Measurements from ENCODE around the gene KCNJ1. TPM values are rescaled to one million over a fixed set of nuclear protein-coding genes. Genes with fewer than 3 reads are reported as not detected.

KCNJ1 gene
- total RNA-seq, 1 donor from 2014 or later: 0.41 TPM

DNA sequence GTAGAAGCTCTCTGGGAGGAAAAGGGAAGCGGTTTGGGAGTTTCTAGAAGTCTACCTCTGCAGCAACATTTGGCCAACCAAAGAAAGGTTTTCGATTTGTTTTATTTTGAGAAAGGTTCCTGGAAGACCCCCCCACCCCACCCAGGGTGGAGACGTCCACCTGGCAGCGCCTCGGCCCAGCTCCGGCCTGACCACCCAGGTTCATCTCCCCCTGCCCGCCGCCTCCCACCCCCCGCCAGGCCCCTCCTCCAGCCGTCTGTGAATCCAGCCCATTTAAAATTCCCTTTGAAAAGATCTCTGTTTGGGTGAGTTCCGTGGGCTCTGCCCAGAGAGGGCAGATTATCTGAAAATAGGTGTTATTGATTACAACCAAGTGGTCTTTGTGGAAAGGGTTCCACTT lies 43.3 kb downstream of the KCNJ1 start:
- H3K9me3 ChIP-seq (ENCODE audit: low read depth): no peaks in the 10 kb centered on the region
- H3K9ac ChIP-seq: no peak overlapping the region
- no peaks in the 10 kb centered on the region for H3K36me3 Mint-ChIP-seq
- peaks cover 9% of the 10 kb centered on the region for H3K4me1 ChIP-seq
- peak overlapping the region; percentile 17 for H3K4me2 ChIP-seq
- DNase-seq (ENCODE audit: low spot score): no peak
- no peaks in the 10 kb centered on the region for H3K27me3 ChIP-seq
- no peak overlapping the region for H3K4me3 Mint-ChIP-seq
- peak overlapping the region; percentile 31 for H2AFZ ChIP-seq (replicated peaks)
- TF ChIP-seq, protein P1, sequence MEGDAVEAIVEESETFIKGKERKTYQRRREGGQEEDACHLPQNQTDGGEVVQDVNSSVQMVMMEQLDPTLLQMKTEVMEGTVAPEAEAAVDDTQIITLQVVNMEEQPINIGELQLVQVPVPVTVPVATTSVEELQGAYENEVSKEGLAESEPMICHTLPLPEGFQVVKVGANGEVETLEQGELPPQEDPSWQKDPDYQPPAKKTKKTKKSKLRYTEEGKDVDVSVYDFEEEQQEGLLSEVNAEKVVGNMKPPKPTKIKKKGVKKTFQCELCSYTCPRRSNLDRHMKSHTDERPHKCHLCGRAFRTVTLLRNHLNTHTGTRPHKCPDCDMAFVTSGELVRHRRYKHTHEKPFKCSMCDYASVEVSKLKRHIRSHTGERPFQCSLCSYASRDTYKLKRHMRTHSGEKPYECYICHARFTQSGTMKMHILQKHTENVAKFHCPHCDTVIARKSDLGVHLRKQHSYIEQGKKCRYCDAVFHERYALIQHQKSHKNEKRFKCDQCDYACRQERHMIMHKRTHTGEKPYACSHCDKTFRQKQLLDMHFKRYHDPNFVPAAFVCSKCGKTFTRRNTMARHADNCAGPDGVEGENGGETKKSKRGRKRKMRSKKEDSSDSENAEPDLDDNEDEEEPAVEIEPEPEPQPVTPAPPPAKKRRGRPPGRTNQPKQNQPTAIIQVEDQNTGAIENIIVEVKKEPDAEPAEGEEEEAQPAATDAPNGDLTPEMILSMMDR (IDR thresholded peaks at IDR 0.05): no peak
- TF ChIP-seq EZH2phosphoT487 (IDR thresholded peaks at IDR 0.05) (no peak), EZH2 (IDR thresholded peaks at IDR 0.05) (no peak)
- H3K36me3 ChIP-seq: no peaks in the 10 kb centered on the region
- H3K4me3 ChIP-seq: no peak overlapping the region
- H3K27ac ChIP-seq: no peak overlapping the region
- H3K79me2 ChIP-seq (ENCODE audit: low read depth): no peaks in the 10 kb centered on the region
- H3F3A ChIP-seq (ENCODE audit: low read depth): no peaks in the 10 kb centered on the region
- peak overlapping the region; percentile 54 for H3K27ac Mint-ChIP-seq
- peaks cover 11% of the 10 kb centered on the region for H3K4me1 Mint-ChIP-seq
- peaks cover 17% of the 10 kb centered on the region for H3K27me3 Mint-ChIP-seq (ENCODE audit: insufficient read depth, low read depth)
- peaks cover 7% of the 10 kb centered on the region for H3K9me3 Mint-ChIP-seq
- H4K20me1 ChIP-seq (ENCODE audit: low read depth): no peaks in the 10 kb centered on the region

DNA sequence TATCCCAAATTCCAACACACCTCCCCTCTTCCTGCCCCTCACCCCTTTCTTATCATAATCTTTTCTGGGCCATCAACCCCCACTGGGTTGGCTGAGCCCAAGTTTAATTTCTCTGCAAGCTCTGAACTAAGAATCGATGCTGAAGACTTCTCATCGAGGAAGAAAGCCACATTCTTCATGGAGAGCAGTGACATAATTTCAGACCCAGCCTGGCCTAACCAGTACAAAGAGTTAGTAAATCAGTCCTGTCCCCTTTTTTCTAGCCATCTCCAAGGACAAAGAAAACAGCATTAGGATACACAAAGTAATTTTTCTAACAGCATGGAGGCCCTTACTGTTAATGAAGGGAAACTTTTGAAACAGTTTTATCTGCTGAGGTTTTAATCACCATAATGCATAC lies 45.0 kb downstream of the KCNJ1 start:
- H3K27ac ChIP-seq: no peak overlapping the region
- no peaks in the 10 kb centered on the region for H3K9me3 ChIP-seq (ENCODE audit: low read depth)
- no peaks in the 10 kb centered on the region for H3F3A ChIP-seq (ENCODE audit: low read depth)
- Mint-ChIP-seq H3K4me3 (no peak overlapping the region), H3K36me3 (no peaks in the 10 kb centered on the region), H3K9me3 (peaks cover 5% of the 10 kb centered on the region), H3K27me3 (ENCODE audit: insufficient read depth, low read depth) (peaks cover 17% of the 10 kb centered on the region), H3K4me1 (peaks cover 11% of the 10 kb centered on the region), H3K27ac (no peak overlapping the region)
- H2AFZ ChIP-seq (replicated peaks): no peak overlapping the region
- no peaks in the 10 kb centered on the region for H3K79me2 ChIP-seq (ENCODE audit: low read depth)
- no peak overlapping the region for H3K4me3 ChIP-seq
- no peaks in the 10 kb centered on the region for H3K27me3 ChIP-seq
- peaks cover 9% of the 10 kb centered on the region for H3K4me1 ChIP-seq
- H3K36me3 ChIP-seq: no peaks in the 10 kb centered on the region
- TF ChIP-seq EZH2phosphoT487 (IDR thresholded peaks at IDR 0.05) (no peak), EZH2 (IDR thresholded peaks at IDR 0.05) (no peak)
- TF ChIP-seq, protein P1 (IDR thresholded peaks at IDR 0.05): no peak
- DNase-seq (ENCODE audit: low spot score): no peak
- H3K9ac ChIP-seq: no peak overlapping the region
- H4K20me1 ChIP-seq (ENCODE audit: low read depth): no peaks in the 10 kb centered on the region
- no peak overlapping the region for H3K4me2 ChIP-seq

DNA sequence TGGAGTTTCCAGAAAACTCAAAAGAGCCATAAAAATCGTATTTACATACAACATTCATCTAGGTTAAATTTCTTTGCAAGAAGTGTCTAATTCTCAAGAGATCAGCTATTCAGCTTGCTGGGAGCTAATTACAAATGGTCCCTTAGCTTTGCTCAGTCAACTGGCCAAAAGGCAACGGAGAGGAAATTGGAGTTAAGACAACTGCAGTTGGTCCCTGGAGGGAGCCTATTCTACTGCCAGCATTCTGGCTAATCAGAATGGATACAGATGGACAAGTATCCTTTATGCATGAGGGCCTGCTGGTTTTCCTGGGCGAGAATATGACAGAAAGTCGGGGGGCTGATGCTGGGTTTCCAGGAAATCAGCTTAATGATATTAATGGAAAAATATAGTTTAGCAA lies 45.5 kb downstream of the KCNJ1 start:
- no peaks in the 10 kb centered on the region for H3K79me2 ChIP-seq (ENCODE audit: low read depth)
- peaks cover 17% of the 10 kb centered on the region for H3K27me3 Mint-ChIP-seq (ENCODE audit: insufficient read depth, low read depth)
- no peaks in the 10 kb centered on the region for H3K27me3 ChIP-seq
- H3F3A ChIP-seq (ENCODE audit: low read depth): no peaks in the 10 kb centered on the region
- DNase-seq (ENCODE audit: low spot score): no peak
- H4K20me1 ChIP-seq (ENCODE audit: low read depth): no peaks in the 10 kb centered on the region
- no peak overlapping the region for H3K4me3 ChIP-seq
- no peak overlapping the region for H3K4me3 Mint-ChIP-seq
- H3K27ac Mint-ChIP-seq: no peak overlapping the region
- H3K36me3 Mint-ChIP-seq: no peaks in the 10 kb centered on the region
- peaks cover 5% of the 10 kb centered on the region for H3K9me3 Mint-ChIP-seq
- H3K9me3 ChIP-seq (ENCODE audit: low read depth): no peaks in the 10 kb centered on the region
- peaks cover 11% of the 10 kb centered on the region for H3K4me1 Mint-ChIP-seq
- TF ChIP-seq, protein P1 (IDR thresholded peaks at IDR 0.05): no peak
- TF ChIP-seq EZH2phosphoT487 (IDR thresholded peaks at IDR 0.05) (no peak), EZH2 (IDR thresholded peaks at IDR 0.05) (no peak)
- H3K4me1 ChIP-seq: peaks cover 9% of the 10 kb centered on the region
- no peak overlapping the region for H3K9ac ChIP-seq
- H3K4me2 ChIP-seq: no peak overlapping the region
- no peaks in the 10 kb centered on the region for H3K36me3 ChIP-seq
- H3K27ac ChIP-seq: no peak overlapping the region
- H2AFZ ChIP-seq (replicated peaks): no peak overlapping the region

Data from neural progenitor cell (in vitro differentiated cells).